Heart right ventricle (tissue), 16 donors: ENCODE measurements around the gene LRRC43. TPM values are rescaled to one million over a fixed set of nuclear protein-coding genes. Genes with fewer than 3 reads are reported as not detected.
A peak's percentile ranks its signal among the peaks of the same experiment; 100 is the strongest.

Source experiments
- ATAC-seq, 8 donors: fragments of 200-7000 bp; cut with Tn5 transposase; one replicate each; pipeline ENCODE4 v1.9.1; 2020; ENCODE audit warnings: mild to moderate bottlenecking in 8 of 8, moderate library complexity in 8 of 8, moderate number of reproducible peaks in 1 of 8
- DNase-seq, 2 donors: peaks; one replicate each; pipeline ENCODE4 v3.0.0-alpha.2; 2020
- H3K27ac ChIP-seq, 10 donors: fragments of 200-600 bp; sonication (generic) in 2 of 10; one replicate each; pipeline versions ENCODE4 v1.5.0 to v1.8.0; 2020 to 2022; ENCODE audit warnings: mild to moderate bottlenecking in 3 of 10
- H3K27me3 ChIP-seq, 7 donors: fragments of 200-600 bp; one replicate each; pipeline ENCODE4 v1.8.0; 2021 to 2022; ENCODE audit warnings: mild to moderate bottlenecking in 2 of 7
- H3K36me3 ChIP-seq, 9 donors: fragments of 200-600 bp; sonication (generic) in 1 of 9; one replicate each; pipeline versions ENCODE4 v1.5.0 to v1.8.0; 2020 to 2022; ENCODE audit warnings: mild to moderate bottlenecking in 2 of 9
- H3K4me1 ChIP-seq, 9 donors: fragments of 200-600 bp; sonication (generic) in 1 of 9; one replicate each; pipeline versions ENCODE4 v1.5.0 to v1.8.0; 2020 to 2022; ENCODE audit warnings: mild to moderate bottlenecking in 4 of 9
- H3K4me3 ChIP-seq, 10 donors: fragments of 200-600 bp; sonication (generic) in 2 of 10; one replicate each; pipeline versions ENCODE4 v1.5.0 to v1.8.0; 2020 to 2022; ENCODE audit warnings: mild to moderate bottlenecking in 7 of 10, moderate library complexity in 2 of 10
- H3K9me3 ChIP-seq, 11 donors: fragments of 200-600 bp in 10 of 11; sonication (generic) in 2 of 11; one replicate each; pipeline versions ENCODE4 v1.5.0 to v1.8.0; 2013 to 2022; ENCODE audit warnings: mild to moderate bottlenecking in 2 of 11, control low read depth in 1 of 11, moderate library complexity in 1 of 11
- CTCF ChIP-seq, 9 donors: fragments of 200-600 bp; sonication (generic) in 2 of 9; IDR thresholded peaks; one replicate each; pipeline versions ENCODE4 v1.5.0 to v1.8.0; 2021 to 2022; ENCODE audit warnings: antibody characterized with exemption in 9 of 9, mild to moderate bottlenecking in 5 of 9, moderate library complexity in 1 of 9
- WGBS, 2 donors: extraction: QIAGEN DNeasy Blood & Tissue Kit; methylation state at CpG; one replicate each; pipeline ENCODE4 v1.1.7; 2013; ENCODE audit warnings: inconsistent platforms in 1 of 2; 5-methylcytosine and 5-hydroxymethylcytosine counted together
- intact Hi-C, 10 donors: fragments of 100-400 bp; cut with DNase I; formaldehyde crosslinking; loops; one replicate each; pipeline versions ENCODE4 v1.11.1 to v1.14.2; 2022
- polyA plus RNA-seq, 2 donors: library from polyadenylated mRNA; stranded (reverse); fragments of 200-250 nt; gene quantifications; one replicate each; pipeline ENCODE4 v1.2.3, GENCODE V29; 2013
- total RNA-seq, 10 donors: library from RNA; stranded (reverse); fragmentation: NEBNext Ultra II Directional in 3 of 10; extraction: Animal tissue kit (Norgen Biotek cat#: 25700) in 3 of 10; gene quantifications; one replicate each; pipeline versions ENCODE4 v1.2.1 to v1.2.4, GENCODE V29; 2021 to 2023
- donor health status: Arrhythmogenic right ventricular cardiomyopathy.
- donor health status: ischemic (EF 13 %, LVEDD 7.1; RV severe dilation, severe dysfunction).
- donor health status: healthy with polysubstance abuse.
- donor health status: DM: no; HTN: yes; CAD: no.
- donor health status: DM: no; HTN: no; CAD: no.
- donor health status: ischemic (EF 25% LVEDD 6.9; RV normal size, moderate dysfunction).
- donor health status: ischemic (EF 25% LVEDD 5.7; RV mildly dilated, moderate dysfunction).
- donor health status: healthy.
- donor health status: DM: yes; HTN: yes; CAD: no.
- donor health status: Ischemic cardiomyopathy.
- donor health status: ischemic (EF 35%, LVEDD 5.7; RV mildly dilated, moderate dysfunction).
- donor health status: nonischemic (EF 11% LVEDD 7.7; RV severe dilation, severe dysfunction).
- donor health status: DM: yes; HTN: yes; CAD: no.
- donor health status: PGD.
- donor health status: ischemic (EF 29% LVEDD 5.4; RV normal size, mild dysfunction).
- donor health status: nonischemic (EF 23%, LVEDD 6.1; RV moderate dilation, normal function).

Gene LRRC43
- total and polyA plus RNA-seq, 12 donors, result 0.07 to 1.6 (median 0.72) TPM; not detected in 2

GRCh38 chr12:122204167-122205052, 21.5 kb downstream of the LRRC43 start:
- DNase-seq (no peak), ATAC-seq (no peak)
- peaks cover 7 to 67% (median 57%) of the 10 kb centered on the region in 7 donors for H3K27me3 ChIP-seq
- peaks cover 0 to 17% (median 10%) of the 10 kb centered on the region in 9 donors for H3K4me1 ChIP-seq
- H3K9me3 ChIP-seq, result no peaks in the 10 kb centered on the region
- H3K27ac ChIP-seq, result no peak overlapping the region
- WGBS, 2 donors, result 12 to 15% methylated on average over 45 to 71 of the region's 71 CpGs
- H3K36me3 ChIP-seq, result peaks cover 0 to 29% (median 21%) of the 10 kb centered on the region in 9 donors
- H3K4me3 ChIP-seq, result peak overlapping the region in 9 of 10 donors; percentile 51 to 70 (median 59)
- intact Hi-C loops, result loop anchor here in 2 of 10 donors (5.0 to 10.0 kb wide), 2 partner anchors 150 to 152 kb away; no protein-coding TSS in a partner anchor
- TF ChIP-seq CTCF (IDR thresholded peaks at IDR 0.05), result no peak

GRCh38 chr12:122205053-122205925, 22.4 kb downstream of the LRRC43 start:
- intact Hi-C loops, result loop anchor here in 1 of 10 donors (10.0 kb wide), 1 partner anchor 150 kb away; no protein-coding TSS in a partner anchor
- Histone ChIP-seq H3K4me3 (no peak overlapping the region), H3K9me3 (no peaks in the 10 kb centered on the region), H3K36me3 (peaks cover 0 to 38% (median 21%) of the 10 kb centered on the region in 9 donors), H3K27ac (no peak overlapping the region), H3K4me1 (peaks cover 0 to 17% (median 10%) of the 10 kb centered on the region in 9 donors), H3K27me3 (peaks cover 7 to 58% (median 48%) of the 10 kb centered on the region in 7 donors)
- TF ChIP-seq CTCF (IDR thresholded peaks at IDR 0.05), result no peak
- whole genome bisulfite sequencing, 2 donors, result 46 to 51% methylated on average over 23 of the region's 23 CpGs
- ATAC-seq, result no peak
- DNase-seq, result no peak

DNA sequence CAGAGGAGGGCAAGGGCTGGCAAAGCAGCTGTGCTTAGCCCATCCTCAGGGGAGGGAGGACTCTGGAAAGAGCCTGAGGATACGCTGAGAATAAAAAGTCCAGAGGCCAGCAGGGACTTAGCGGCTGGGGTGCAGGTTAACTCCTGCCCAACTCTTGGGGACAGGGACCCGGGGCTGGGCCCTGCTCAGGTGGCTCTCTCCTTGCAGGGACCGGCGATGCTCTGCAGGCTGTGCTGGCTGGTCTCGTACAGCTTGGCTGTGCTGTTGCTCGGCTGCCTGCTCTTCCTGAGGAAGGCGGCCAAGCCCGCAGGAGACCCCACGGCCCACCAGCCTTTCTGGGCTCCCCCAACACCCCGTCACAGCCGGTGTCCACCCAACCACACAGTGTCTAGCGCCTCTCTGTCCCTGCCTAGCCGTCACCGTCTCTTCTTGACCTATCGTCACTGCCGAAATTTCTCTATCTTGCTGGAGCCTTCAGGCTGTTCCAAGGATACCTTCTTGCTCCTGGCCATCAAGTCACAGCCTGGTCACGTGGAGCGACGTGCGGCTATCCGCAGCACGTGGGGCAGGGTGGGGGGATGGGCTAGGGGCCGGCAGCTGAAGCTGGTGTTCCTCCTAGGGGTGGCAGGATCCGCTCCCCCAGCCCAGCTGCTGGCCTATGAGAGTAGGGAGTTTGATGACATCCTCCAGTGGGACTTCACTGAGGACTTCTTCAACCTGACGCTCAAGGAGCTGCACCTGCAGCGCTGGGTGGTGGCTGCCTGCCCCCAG, 23.4 kb downstream of the LRRC43 start:
- intact Hi-C loops, result loop anchor here in 1 of 10 donors (10.0 kb wide), 1 partner anchor 151 kb away; no protein-coding TSS in a partner anchor
- WGBS, 2 donors, result 68 to 71% methylated on average over 27 of the region's 27 CpGs
- DNase-seq (no peak), ATAC-seq (peak in 6 of 8 donors; percentile 6 to 31 (median 22))
- Histone ChIP-seq H3K4me3 (no peak overlapping the region), H3K4me1 (peaks cover 0 to 17% (median 10%) of the 10 kb centered on the region in 9 donors), H3K36me3 (peaks cover 0 to 48% (median 26%) of the 10 kb centered on the region in 9 donors), H3K27ac (no peak overlapping the region), H3K27me3 (peaks cover 7 to 48% (median 38%) of the 10 kb centered on the region in 7 donors), H3K9me3 (no peaks in the 10 kb centered on the region)
- TF ChIP-seq CTCF (IDR thresholded peaks at IDR 0.05), result no peak
